ENCODE measurements around the gene FURIN.
A peak's percentile ranks its signal among the peaks of the same experiment; 100 is the strongest.
"Not testable (repeated sequence)": the region's sequence is repeated elsewhere in the genome, so short reads cannot be mapped to it uniquely, and the experiment has no call there.

Gene FURIN

DNA sequence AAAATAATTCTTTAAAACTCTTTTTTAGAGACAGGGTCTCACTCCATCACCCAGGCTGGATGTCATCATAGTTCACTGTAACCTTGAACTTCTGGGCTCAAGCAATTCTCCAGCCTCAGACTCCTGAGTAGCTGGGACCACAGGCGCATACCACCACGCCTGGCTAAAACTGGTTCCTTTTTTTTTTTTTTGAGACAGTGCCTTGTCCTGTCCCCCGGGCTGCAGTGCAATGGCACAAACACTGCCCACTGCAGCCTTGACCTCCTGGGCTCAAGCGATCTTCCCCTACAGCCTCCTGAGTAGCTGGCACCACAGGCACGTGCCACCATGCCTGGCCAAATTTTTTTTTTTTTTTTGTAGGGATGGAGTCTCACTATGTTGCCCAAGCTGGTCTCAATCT lies 23.7 kb upstream of the FURIN start:
- no peak for DNase-seq (ENCODE audit: low read depth)

DNA sequence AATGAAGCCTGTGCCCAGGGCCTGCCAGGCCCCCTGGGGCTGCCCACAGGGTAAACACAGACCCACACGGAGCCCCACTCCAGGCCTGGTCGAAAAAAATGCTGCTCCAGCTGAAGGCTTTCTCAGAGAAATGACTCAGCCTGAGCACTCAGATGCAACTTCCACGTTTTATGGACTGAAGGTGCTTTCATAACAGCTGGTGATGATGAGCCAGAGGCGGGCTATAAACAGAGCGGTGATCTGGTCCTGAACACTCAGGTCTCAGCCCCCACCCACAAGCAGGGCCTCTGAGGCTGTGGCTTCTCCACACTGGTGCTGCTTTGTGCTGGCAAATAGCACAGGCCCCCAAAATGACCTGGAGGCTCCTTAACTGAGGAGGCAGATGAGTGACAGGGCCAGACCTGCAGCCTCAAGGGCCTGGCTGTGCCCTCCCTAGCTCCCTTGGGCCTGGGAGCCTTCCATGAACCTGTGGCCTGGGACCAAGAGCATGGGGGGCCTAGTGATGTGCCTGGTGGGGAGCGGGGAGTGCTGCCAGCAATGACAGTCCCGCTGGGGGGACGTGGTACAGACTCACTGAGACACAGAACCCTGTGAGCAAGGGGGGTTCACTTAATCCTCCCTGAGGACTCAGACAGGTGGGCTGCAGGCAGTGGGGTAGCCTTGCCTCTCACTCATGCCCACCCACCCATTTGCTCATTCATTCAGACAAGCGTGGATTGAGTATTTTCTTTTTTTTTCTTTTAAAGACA lies 23.0 kb upstream of the FURIN start:
- no peak for DNase-seq (ENCODE audit: low read depth)

DNA sequence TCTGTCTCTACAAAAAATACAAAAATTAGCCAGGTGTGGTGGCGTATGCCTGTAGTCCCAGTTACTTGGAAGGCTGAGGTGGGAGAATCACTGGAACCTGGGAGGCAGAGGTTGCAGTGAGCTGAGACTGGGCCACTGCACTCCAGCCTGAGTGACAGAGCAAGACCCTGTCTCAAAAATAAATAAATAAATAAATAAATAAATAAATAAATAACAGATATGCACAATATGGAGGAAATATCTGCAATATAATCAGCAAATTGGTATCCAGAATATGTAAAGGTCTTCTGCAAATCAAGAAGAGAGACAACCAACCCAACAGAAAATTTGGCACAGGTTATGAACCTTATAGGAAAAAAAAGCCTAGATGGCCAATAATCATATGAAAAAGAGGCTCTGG lies 19.0 kb upstream of the FURIN start:
- DNase-seq (ENCODE audit: low read depth): not testable (repeated sequence)

DNA sequence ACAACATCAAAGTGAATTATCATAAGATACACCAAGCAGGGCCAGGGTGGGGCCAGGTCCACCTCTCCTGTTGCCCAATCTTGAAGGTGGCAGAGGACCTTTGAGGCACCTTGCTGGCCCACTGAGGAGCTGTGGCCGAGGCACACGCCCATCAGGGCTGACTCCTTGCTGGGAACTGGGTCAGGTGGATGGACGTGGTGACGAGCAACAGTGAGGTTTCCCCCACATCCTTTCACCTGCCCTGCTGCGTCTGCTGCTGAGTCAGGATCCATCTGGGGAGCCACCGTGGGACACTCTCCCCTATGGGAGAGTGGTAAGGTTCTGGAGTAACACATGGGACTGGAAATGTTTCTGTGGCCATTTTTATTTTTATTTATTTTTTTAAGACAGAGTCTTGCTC lies 17.3 kb upstream of the FURIN start:
- DNase-seq (ENCODE audit: low read depth): peak; percentile 53

DNA sequence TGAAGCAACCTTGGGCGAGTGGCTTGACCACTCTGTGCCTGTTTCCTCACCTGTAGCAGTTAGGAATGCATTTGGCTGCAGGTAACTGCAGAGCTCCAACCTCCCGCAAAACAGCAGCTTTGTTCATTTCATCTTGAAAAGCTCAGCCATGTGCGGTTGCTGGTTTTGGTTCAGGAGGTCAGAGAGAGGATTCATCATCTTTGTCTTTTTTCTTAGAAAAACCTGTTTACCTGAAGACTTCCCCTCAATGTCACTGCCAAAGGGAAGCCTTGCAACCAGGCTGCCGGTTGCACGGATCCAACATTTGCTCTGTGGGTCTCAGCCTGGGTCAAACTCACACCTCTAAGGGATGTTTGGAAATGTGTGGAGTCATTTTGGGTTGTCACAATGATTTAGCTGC lies 16.4 kb upstream of the FURIN start:
- no peak for DNase-seq (ENCODE audit: low read depth)

DNA sequence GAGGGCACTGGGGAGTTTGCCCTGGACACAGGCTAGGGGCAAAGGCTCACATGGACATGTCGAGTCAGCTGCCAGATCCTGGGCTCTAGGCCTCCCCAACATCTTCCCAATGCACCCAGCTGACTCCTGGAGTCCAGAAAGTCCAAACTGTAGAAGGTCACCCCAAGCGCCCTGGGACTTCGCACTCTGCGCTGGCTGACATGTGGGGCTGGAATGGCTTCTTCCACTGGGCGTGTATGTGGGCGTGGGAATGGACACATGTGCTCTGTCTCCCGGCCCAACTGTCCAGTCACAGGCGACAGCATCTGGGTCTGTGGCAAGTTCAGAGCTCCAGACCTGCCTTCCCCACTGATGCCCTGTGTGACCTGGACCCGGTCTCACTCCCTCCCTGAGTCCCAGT lies 13.2 kb upstream of the FURIN start:
- no peak for DNase-seq (ENCODE audit: low read depth)

DNA sequence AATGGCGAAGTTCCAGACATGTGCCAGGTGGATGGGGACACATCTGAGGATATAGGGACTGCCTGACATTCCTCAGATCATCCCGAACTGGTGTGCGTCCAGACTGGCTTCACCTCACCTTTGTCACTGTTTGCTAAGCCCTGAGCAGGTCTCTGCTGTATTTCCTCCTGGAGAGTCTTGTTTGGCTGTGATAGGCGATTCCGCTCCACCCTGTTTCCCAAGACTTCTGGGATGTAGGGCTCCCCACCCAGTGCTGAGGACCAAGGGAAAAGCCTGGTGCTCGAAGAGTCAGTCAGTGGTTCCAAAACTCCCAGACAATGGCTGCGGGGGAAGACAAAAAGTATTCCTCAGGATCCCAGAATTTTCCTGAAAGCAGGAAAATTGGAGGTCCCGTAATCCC lies 11.1 kb upstream of the FURIN start:
- no peak for DNase-seq (ENCODE audit: low read depth)

DNA sequence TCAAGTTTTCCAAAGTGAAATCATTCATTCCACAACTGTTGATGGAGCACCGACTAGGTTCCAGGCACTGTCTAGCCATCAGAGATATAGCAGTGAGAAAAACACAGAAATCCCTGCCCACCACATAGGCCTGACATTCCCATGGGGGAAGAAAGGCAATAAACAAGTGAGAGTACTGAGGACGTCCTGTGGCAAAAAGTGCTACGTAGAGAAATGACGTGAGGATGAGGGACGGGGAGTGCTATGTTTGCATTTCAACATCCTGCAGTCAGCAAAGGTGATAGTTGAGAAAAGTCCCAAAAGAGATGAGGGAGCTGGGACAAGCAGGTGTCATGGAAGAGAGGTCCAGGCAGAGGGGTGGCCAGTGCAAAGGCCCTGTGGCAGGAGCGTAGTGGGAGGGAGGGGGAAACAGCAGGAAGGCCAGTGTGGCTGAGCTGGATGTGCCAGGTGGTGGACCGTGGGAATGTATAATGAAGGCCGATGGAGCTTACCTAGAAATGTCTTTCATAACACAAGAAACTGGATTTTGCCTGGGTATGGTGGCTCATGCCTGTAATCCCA lies 10.4 kb upstream of the FURIN start:
- DNase-seq (ENCODE audit: low read depth): no peak

DNA sequence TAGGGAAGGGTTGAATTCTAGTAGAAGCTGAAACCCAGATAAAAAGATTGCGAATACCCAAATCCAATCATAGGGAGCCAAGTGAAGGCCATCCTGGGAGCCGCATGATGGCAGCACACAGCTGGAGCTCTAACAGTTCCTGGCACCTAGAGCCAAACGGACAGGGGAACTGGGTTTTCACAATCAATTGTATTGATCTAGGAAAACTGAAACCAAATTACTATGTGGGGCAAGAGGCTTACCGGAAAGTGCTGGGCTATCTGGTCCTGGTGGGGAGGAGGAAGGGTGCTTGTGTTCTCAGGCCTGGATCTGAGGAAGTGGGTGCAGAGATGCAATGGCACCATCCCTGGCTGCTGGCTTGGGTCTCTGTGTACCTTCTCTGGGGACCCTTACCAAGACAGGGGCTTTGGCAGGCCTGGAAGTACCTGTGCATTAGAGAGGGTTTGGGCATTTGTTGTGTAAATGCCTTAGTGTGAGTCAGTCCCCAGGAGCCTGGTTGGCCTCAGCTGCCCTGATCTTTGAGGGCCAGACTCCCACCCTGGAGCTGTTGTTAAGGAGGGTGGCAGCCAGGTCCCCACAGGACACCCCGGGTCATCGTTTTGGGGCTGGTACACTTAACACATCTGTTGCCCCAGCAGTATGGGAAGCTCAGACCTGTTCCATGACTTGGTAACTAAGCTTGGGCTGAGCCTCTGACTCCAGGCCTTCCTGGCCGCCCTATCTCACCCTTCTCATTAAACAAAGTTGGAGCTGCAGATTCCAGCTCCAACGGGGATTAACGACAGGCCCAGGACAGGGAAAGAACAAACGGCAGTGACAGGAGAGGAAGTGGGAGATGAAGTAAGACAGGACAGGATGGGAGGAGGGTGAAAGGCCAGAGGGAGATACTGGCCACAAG lies 8.9 kb upstream of the FURIN start:
- no peak for DNase-seq (ENCODE audit: low read depth)

DNA sequence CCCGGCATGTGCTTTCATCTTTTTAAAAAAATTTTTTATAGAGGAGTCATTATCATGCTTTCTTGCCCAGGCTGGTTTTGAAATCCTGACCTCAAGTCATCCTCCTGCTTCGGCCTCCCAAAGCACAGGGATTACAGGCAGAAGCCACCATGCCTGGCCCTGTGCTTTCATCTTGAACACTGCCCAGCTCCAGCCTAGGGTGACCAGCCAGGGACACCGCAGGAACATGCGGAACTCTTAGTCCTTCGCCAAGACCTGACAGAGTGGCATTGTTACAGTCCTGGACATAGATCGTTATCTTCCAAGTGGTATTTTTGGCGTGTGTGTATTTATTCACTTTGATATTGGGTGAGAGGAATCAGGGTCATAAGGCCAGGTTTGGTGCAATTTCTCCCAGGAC lies 7.9 kb upstream of the FURIN start:
- DNase-seq (ENCODE audit: low read depth): no peak

DNA sequence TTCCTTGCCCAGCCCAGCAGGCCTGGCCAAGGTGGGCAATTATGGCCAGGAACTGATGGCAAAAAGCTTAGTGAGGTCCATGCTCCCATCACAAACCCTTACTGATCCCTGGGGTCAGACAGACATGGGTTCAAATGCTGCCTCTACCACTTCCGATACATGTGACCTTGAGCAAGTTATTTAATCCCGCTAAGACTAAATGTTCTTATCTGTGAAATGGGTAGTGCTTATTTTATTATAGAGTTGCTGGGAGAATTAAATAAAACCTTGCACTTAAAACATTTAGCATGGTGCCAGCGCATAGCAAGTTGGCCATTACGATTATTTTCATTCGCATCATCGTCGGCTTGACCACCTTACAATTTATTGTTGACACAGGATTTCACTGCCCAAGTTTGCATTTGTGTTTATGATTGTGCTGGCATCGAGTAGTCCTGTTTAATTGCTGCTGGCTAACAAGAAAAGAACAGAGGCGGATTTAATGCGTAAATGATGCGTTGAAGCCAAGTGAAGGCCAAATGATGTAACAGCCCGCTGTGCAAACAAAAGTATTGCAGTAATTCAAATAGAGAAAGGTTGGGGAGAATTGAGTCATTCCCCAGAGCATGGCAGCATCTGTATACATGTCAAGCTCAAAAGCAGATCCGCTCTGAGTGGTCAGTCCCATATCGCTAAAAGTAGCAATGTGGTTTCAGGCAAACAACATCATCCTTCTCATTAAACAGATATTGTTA lies 7.3 kb upstream of the FURIN start:
- no peak for DNase-seq (ENCODE audit: low read depth)

DNA sequence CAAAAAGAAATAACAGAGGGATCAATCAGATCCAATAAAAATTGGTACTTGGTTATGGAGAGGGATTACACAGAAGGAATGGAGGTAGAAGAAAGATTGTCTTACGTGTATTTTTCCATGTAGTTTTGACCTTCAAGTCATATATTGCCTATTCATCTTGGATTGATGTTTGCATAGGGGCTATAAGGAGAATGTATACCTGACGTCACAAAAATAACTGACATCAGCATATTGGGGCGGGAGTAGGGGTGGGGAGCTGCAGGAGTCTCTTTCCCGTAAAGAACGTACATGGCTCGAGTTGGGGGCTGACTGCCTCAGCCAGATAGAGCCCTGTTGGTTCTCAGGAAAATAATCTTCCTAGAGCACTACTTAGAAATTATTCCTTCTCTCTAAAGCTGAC lies 5.9 kb upstream of the FURIN start:
- no peak for DNase-seq (ENCODE audit: low read depth)

DNA sequence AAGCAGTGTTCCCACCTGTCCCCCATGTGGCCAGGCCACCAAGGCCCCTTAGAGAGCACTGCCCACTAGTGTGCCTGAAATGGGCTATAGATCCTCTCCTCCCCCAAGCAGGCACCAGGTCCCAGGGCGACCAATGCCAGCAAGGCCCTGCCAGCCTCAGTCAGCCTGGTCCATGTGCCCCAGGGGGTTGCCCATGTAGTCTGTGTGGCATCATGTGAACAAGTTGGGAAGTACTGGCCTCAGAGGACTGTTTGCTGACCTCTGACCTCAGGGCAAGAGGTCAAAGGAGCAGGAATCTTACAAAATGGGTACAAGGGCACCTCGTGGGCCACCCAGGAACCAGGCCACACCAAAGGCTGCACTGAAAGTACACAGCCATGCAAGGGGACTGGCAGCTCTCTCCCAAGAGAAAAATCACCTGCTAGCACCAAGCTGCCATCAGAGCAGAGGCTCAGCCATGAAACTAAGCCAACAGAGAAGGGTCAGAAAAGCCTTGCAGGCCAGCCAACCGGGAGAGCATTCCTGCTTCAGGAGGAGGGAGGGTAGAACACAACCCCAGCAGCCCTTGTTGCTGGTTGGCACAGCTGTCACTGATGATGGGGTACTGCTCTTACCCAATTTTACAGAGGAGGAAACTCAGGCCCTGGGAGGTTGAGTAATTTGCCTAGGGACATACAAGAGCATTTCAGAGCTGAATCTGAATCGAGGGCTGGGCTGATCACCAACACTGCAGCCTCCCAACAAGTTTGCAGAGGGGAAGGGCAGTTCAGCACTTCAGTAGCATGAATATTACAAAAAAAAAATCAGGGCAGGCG lies 5.2 kb upstream of the FURIN start:
- no peak for DNase-seq (ENCODE audit: low read depth)

DNA sequence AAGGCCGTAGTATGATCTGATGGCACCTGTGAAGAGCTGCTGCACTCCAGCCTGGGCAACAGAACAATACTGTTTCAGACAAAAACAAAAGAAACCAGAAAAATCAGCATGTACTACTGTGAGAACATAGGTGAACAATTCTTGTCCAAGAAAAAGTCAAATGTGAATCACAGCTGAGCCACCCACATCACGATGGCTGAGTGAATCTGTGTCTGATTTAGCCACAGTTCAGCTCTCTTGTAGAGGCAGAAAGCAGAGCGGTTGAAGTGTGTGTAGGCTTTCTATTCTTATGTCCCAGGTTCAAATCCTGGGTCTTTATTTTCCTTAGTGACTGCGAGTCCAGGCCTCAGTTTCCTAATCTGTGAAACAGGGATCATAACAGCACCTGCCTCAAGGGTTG lies 4.4 kb upstream of the FURIN start:
- no peak for DNase-seq (ENCODE audit: low read depth)

DNA sequence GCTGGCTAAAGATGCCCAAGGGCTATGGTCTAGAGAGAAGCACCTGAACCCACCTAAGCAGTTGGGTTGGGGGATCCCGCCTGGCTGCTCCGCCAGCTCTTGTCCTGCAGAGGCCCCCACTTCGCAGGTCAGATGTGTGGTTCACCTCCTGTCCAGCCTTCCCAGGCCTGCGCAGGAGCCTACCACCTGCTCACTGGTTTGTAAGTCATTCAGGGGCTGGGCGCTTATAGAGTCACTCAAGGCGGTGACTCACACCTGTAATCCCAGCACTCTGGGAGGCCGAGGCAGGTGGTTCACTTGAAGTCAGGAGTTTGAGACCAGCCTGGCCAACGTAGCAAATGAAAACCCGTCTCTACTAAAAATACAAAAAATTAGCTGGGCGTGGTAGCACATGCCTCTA lies 3.9 kb upstream of the FURIN start:
- DNase-seq (ENCODE audit: low read depth): no peak

DNA sequence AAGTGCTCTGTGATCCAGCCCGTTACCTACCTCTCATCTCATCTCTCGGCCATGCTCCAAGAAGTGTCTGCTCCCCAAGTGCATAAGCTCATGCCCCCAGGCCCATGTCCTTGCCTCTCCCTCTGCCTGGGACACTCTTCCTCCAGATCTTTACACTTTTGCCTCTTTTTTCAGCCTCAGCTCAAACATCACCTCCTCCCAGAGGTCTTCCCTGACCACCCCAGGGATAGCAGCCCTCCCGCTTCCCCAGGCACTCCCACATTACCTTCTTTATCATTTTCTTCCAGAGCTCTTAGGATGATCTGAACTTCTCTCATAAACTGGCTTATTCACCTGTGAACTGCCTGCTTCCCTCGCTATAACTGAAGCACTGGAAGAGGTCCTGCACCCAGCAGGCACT lies 2.7 kb upstream of the FURIN start:
- DNase-seq (ENCODE audit: low read depth): no peak

DNA sequence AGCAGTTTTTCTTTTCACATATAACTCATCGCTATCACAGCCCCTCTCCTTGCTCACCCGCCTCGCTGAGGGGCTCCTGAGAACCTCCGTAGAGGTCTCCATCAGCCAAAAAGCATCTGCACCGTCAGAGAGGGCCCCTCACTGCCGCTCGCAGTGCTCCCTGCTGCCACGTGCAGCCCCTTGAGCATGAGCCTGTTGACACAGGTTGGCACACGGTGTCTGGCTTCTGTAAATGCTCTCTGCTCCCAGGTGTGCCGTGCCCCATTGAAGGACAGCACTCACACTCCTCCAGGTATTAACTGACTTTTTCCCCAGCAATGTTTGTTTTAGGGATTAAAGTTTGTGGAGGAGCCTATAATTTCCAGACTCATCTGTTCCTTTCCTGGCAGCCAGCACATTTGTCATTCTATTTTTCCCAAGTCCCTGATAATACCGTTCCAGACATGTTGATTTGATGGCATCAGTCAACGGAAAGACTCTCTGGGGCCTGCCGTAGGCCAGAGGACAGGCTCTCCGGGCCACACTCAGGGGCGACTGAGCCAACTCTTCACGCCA lies 2.1 kb upstream of the FURIN start:
- no peak for DNase-seq (ENCODE audit: low read depth)

DNA sequence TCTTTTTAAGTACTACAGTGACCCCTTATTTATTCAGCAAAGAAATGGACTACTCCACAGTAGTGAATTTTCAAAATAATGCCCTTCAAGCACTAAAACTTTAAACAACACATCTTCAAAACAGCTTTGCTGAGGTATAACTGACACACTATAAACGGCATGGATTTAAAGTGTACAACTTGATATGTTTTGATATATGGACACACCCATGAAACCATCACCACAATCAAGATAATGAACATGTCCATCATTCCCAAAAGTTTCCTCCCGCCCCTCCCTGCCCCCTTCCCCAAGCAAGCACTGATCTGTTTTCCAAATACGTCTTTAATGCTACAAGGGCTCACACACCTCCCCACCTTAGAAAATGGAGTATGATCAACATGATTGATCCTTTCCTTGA lies 1.6 kb upstream of the FURIN start:
- no peak for DNase-seq (ENCODE audit: low read depth)

DNA sequence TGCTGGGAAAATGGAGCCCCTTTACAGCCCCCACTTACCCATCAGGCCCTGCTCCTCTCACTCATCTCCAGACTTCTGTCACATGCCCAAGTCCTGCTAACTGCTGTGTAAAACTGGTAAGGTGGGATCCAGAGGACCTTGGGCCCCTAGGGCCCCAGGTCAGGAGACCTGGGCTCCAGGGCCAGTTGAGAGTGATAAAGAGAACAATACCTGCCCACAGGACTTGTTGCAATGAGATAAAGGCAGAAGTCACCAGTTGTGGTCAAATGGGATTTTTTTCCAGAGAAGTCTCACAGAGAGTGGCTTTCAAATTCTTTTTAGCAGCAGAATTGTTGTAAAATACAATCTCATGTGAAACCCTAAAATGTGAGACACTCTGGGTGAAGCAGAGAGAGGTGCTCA lies 753 bp downstream of the FURIN start:
- DNase-seq (ENCODE audit: low read depth): no peak

DNA sequence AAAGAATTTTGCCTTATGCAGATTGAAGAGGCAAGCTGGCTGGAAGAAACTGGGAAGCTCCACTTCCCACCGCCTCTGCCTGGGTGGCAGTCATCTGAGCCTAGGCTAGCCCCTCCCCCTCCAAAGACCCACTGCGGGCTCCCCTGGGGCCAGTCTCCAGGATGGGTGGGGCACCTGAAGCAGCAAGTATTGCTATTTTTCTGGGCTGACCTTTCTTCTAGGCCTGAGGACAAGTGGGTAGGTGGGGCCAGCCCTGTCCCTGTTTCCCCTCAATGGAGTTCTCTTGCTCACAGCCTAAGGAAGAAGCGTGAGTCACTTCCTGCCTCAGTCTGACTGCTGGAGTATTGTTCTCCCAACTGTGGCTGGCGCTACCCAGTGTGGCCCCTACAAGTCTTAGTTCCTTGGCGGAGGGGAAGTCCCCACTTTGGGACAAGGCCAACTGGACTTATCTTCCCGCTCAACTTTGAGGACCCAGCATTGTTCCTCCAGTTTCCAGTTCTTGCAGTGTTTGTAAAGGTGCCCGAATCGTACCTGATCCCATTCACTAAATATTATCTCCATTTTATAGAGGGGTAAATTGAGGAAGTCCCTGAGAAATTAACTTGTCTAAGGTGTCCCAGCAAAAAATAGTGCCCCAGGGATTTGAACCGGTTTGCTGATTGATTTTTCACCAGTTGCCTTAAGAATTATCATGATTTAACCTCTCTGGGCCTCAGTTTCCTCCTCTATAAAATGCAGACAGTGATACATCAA lies 1.4 kb downstream of the FURIN start:
- DNase-seq (ENCODE audit: low read depth): peak; percentile 45
